Activated B cell treated with CpG ODN at 0.5 μM for 24 hours (primary cell): ENCODE results near the gene QRICH2. TPM values are rescaled to one million over a fixed set of nuclear protein-coding genes. Genes with fewer than 3 reads are reported as not detected.

ENCODE experiments used
- ATAC-seq: fragments of 200-7000 bp; cut with Tn5 transposase; one replicate; pipeline ENCODE4 v1.10.0; 2021; ENCODE audit warnings: low read depth, mild to moderate bottlenecking, moderate library complexity
- CTCF ChIA-PET: fragments of 350-600 bp; sonication (Branson Sonifier 250); formaldehyde crosslinking; loops from one replicate; lab custom pipeline; 2021; ENCODE audit warnings: antibody characterized with exemption; lab: Charles Lee
- POLR2A ChIA-PET: fragments of 350-600 bp; sonication (Branson Sonifier 250); formaldehyde crosslinking; loops from one replicate; lab custom pipeline; 2021; ENCODE audit warnings: antibody characterized with exemption; lab: Charles Lee
- DNase-seq: peaks from one replicate; pipeline ENCODE4 v3.0.0; 2022
- H3K27ac Mint-ChIP-seq: one replicate; pipeline ENCODE4 v1.8.0; 2020; ENCODE audit warnings: mixed read lengths
- H3K27me3 Mint-ChIP-seq: one replicate; pipeline ENCODE4 v1.8.0; 2021; ENCODE audit warnings: mixed read lengths
- H3K36me3 Mint-ChIP-seq: one replicate; pipeline ENCODE4 v1.8.0; 2021; ENCODE audit warnings: low read depth, mixed read lengths
- H3K4me1 Mint-ChIP-seq: one replicate; pipeline ENCODE4 v1.8.0; 2021; ENCODE audit warnings: mixed read lengths
- H3K4me3 Mint-ChIP-seq: one replicate; pipeline ENCODE4 v1.8.0; 2020; ENCODE audit warnings: mild to moderate bottlenecking, mixed read lengths
- H3K9me3 Mint-ChIP-seq: one replicate; pipeline ENCODE4 v1.8.0; 2020; ENCODE audit warnings: mixed read lengths
- intact Hi-C: fragments of 100-400 bp; cut with micrococcal nuclease; formaldehyde crosslinking; loops from one replicate; pipeline ENCODE4 v1.15.1; 2024
- total RNA-seq: library from RNA; stranded (reverse); gene quantifications from 2 replicates; pipeline ENCODE4 v1.2.3, GENCODE V29; 2022
- TF ChIP-seq, protein P1 (sequence below): fragments of 200-600 bp; IDR thresholded peaks from one replicate; pipeline ENCODE4 v1.8.0; 2022; ENCODE audit warnings: antibody characterized with exemption, mild to moderate bottlenecking

The QRICH2 gene
- total RNA-seq, 1 donor from 2014 or later: 2.0 TPM

DNA sequence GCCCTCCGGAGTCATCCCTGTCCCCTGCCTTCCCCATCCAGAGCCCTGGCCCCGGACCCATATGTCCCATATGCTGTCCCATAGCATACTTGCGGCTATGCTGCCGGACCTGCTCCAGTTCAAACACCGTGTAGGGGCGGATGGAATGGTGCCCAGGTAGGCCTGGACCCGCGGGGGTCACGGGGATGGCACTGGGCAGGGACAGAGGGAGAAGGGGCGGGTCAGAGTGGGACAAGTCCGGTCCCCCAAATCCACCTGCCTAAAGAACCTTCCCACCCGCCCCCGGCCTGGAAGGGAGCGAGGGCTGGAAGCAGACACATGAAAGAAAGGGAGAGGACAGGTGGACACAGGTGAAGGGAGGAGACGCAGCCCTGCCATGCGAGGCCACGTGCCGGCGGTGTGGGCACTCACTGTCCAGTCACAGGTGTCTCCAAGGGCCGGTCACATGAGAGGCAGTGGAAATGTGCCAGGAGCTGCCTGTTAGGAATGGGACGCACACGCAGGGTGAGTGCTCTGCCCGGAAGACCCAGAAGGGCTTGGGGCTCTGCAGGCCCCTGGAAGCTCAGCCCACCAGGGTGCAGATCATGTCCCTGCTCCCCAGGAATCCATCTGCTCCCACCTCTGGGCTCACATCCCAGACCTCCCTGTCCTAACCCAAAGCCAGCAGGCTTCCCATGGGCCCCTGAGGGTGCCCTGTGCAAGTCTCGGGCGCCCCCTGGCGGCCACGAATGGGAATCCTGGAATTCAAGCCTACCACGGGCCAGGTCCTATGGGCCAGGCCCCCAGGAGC lies 28.9 kb downstream of the QRICH2 start:
- no peaks in the 10 kb centered on the region for H3K36me3 Mint-ChIP-seq
- intact Hi-C loops: loop anchor here (1.0 to 10.0 kb wide), 5 partner anchors 97 to 374 kb away; partner anchors contain the start of gene MRPL38
- ChIA-PET CTCF (interaction anchor here (0.6 to 6.7 kb wide), 46 partner anchors 9 to 271 kb away, joined by 3 to 228 read pairs (median 5); partner anchors contain the start of genes EXOC7, FOXJ1 and UBALD2), POLR2A (interaction anchor here (0.5 to 14.6 kb wide), 10 partner anchors 15 to 265 kb away, joined by 3 to 462 read pairs (median 6); partner anchors contain the start of genes EXOC7 and UBALD2)
- H3K27me3 Mint-ChIP-seq: no peaks in the 10 kb centered on the region
- H3K4me3 Mint-ChIP-seq: no peak overlapping the region
- no peaks in the 10 kb centered on the region for H3K9me3 Mint-ChIP-seq
- ATAC-seq (peak; percentile 56), DNase-seq (peak; percentile 84)
- H3K27ac Mint-ChIP-seq: no peak overlapping the region
- TF ChIP-seq, protein P1, sequence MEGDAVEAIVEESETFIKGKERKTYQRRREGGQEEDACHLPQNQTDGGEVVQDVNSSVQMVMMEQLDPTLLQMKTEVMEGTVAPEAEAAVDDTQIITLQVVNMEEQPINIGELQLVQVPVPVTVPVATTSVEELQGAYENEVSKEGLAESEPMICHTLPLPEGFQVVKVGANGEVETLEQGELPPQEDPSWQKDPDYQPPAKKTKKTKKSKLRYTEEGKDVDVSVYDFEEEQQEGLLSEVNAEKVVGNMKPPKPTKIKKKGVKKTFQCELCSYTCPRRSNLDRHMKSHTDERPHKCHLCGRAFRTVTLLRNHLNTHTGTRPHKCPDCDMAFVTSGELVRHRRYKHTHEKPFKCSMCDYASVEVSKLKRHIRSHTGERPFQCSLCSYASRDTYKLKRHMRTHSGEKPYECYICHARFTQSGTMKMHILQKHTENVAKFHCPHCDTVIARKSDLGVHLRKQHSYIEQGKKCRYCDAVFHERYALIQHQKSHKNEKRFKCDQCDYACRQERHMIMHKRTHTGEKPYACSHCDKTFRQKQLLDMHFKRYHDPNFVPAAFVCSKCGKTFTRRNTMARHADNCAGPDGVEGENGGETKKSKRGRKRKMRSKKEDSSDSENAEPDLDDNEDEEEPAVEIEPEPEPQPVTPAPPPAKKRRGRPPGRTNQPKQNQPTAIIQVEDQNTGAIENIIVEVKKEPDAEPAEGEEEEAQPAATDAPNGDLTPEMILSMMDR: peak; percentile 83
- peaks cover 35% of the 10 kb centered on the region for H3K4me1 Mint-ChIP-seq

DNA sequence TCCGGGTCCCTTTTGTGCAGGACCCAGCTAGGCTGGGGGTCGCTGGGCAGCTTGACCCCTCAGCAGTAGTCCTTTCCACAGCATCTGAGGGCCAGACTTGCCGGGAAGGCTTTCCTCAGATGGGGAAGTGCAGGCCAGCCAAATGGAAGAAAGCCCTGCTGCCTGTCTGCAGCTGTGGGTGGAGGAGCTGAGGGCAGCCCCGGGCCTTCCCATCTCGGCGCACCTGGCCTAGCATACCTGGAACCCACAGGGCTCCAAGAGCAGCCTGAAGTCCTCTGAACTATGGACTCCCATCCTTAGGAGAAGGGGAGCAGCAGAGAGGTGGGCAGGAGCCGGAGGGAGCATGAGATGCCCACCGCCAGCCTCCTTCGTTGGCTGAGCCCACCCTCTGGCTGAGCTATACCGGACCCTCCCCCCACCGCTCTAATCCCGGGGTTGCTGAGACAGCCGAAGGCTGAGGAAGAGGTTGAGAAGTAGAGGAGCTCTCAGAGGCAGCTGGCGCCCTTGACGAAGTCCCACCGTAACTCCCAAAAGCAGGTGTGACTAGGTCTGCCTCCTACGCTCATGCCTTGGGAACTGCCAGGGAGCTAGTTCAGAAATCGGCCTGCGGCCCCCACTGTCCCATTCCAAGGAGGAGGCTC lies 29.7 kb downstream of the QRICH2 start:
- Mint-ChIP-seq H3K27ac (no peak overlapping the region), H3K36me3 (no peaks in the 10 kb centered on the region), H3K4me1 (peaks cover 43% of the 10 kb centered on the region), H3K4me3 (no peak overlapping the region), H3K9me3 (no peaks in the 10 kb centered on the region), H3K27me3 (no peaks in the 10 kb centered on the region)
- intact Hi-C loops: loop anchor here (10.0 kb wide), 1 partner anchor 374 kb away; the partner anchor contains the start of gene MRPL38
- POLR2A ChIA-PET: interaction anchor here (0.6 to 14.6 kb wide), 4 partner anchors 14 to 266 kb away, joined by 3 to 462 read pairs (median 36); partner anchors contain the start of gene UBALD2
- ATAC-seq: no peak
- TF ChIP-seq, protein P1: no peak
- CTCF ChIA-PET: interaction anchor here (0.7 to 6.7 kb wide), 9 partner anchors 15 to 264 kb away, joined by 4 to 228 read pairs (median 14); partner anchors contain the start of gene UBALD2
- DNase-seq: no peak

DNA sequence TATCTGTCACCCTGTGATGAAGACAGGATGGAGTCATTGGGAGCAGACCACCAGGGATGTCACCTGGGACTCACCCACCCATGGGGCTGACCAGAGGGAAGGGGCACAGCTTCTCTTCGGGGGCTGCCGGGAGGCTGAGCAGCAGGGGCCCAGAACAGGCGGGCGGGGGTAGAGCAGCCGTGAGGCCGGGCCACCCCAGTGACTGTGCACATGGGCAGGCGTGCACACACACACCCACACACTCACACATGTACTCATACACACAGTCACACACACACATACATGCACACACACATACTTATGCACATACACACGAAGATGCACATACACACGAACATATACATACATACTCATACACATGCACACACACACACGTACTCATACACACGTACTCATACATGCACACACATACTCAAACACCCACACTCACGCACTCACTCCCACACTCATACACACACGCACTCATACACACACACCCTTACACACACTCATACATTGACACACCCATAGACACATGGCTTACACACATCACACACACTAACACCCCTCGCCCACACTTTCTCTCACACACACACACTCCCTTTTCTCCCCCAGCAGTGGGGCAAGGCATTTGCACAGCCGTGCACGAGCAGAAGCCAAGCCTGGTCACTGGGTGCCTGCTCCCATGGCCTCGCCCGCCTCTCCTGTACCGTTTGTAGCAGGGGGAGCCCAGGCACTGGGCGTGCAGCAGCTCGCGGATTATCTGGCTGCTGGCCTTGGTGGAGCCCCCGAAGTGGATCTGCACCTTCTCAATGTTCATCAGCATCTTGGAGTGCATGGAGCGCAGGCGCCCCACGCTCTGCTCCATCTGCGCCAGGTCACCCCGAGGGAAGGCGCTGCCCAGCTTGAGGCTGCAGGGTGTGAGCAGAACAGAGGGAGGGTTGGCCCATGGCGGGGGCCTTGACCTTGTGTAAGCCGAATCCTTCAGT lies 30.5 kb downstream of the QRICH2 start:
- TF ChIP-seq, protein P1: no peak
- ChIA-PET CTCF (interaction anchor here (0.7 to 6.7 kb wide), 7 partner anchors 14 to 263 kb away, joined by 4 to 228 read pairs (median 28); partner anchors contain the start of gene UBALD2), POLR2A (interaction anchor here (1.1 to 14.6 kb wide), 3 partner anchors 14 to 156 kb away, joined by 3 to 462 read pairs (median 67); partner anchors contain the start of gene UBALD2)
- no peaks in the 10 kb centered on the region for H3K27me3 Mint-ChIP-seq
- no peak for DNase-seq
- ATAC-seq: no peak
- H3K27ac Mint-ChIP-seq: no peak overlapping the region
- no peaks in the 10 kb centered on the region for H3K9me3 Mint-ChIP-seq
- intact Hi-C loops: loop anchor here (10.0 kb wide), 1 partner anchor 373 kb away; the partner anchor contains the start of gene MRPL38
- H3K4me1 Mint-ChIP-seq: peaks cover 51% of the 10 kb centered on the region
- H3K36me3 Mint-ChIP-seq: no peaks in the 10 kb centered on the region
- H3K4me3 Mint-ChIP-seq: no peak overlapping the region

DNA sequence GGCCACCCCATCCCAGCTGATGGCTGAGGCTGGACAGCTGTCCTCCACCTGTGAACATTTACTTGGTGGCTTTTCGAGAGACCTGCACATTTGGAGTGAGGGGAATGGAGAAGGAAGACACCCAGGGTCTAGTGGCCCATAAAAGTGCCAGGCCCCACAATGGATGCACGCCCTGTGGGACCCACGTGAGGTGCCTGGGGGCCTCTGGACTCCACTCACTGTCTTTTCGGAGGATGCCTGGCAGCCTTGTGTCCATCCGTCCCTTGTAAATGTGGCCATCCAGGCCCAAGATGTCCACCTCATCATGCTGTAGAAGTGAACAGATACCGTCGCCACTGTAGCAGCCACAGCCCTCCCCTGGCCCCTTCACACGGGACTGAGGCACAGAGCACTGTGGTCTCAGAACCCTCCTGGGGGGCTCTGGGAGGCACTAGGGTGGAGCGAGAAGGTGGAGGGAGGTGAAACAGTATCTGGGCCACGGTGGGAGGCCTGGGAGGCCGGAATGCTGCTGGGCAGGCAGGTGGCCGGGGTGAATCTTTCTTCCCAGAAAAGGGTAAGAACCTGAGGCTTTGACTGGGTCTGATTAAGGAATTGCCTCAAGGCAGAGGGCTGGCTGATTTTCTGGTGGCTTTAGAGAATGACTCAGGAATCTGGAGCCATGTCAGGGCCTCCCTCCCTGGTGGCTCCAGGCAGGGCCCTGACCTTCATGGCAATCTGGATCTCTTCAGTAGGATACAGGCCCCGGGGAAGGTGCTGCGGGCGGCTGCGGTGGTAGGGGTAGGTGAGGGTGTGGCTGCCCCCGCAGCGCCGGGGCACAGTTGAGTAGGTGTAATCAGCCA lies 31.4 kb downstream of the QRICH2 start:
- DNase-seq: no peak
- CTCF ChIA-PET: interaction anchor here (1.0 to 3.8 kb wide), 4 partner anchors 84 to 155 kb away, joined by 3 to 22 read pairs (median 6); no protein-coding TSS in a partner anchor
- no peak for ATAC-seq
- H3K4me3 Mint-ChIP-seq: peak overlapping the region; percentile 54
- no peaks in the 10 kb centered on the region for H3K9me3 Mint-ChIP-seq
- H3K27me3 Mint-ChIP-seq: no peaks in the 10 kb centered on the region
- H3K4me1 Mint-ChIP-seq: peaks cover 56% of the 10 kb centered on the region
- TF ChIP-seq, protein P1: no peak
- no peaks in the 10 kb centered on the region for H3K36me3 Mint-ChIP-seq
- POLR2A ChIA-PET: interaction anchor here (0.5 to 17.7 kb wide), 16 partner anchors 13 to 1264 kb away, joined by 3 to 481 read pairs (median 5); partner anchors contain the start of genes EXOC7, MRPL38, MRPL58 and UBALD2
- peak overlapping the region; percentile 94 for H3K27ac Mint-ChIP-seq
- intact Hi-C loops: loop anchor here (1.0 to 10.0 kb wide), 3 partner anchors 12 to 372 kb away; partner anchors contain the start of genes FOXJ1 and MRPL38
